GM23338 (cell line): ENCODE results near the gene RHBDD2. TPM values are rescaled to one million over a fixed set of nuclear protein-coding genes. Genes with fewer than 3 reads are reported as not detected.

Experiments
- ATAC-seq: fragments of 200-7000 bp; cut with Tn5 transposase; 3 replicates; pipeline ENCODE4 v1.9.1; 2020
- DNase-seq: peaks from one replicate; pipeline ENCODE4 v3.0.0-alpha.2; 2015; ENCODE audit warnings: low spot score
- H2AFZ ChIP-seq: fragments of 200-600 bp; sonication (generic); 2 replicates; pipeline ENCODE4 v1.8.0; 2016; ENCODE audit warnings: antibody characterized with exemption, mild to moderate bottlenecking, moderate library complexity
- H3F3A ChIP-seq: fragments of 200-600 bp; sonication (generic); replicated peaks from 2 replicates; pipeline ENCODE4 v1.8.0; 2017; ENCODE audit warnings: antibody characterized with exemption, mixed run types, low read depth
- H3K27ac ChIP-seq: fragments of 200-600 bp; sonication (generic); 2 replicates; pipeline ENCODE4 v1.6.1; 2016; ENCODE audit warnings: low read depth
- H3K27me3 ChIP-seq: fragments of 200-600 bp; sonication (generic); 2 replicates; pipeline ENCODE4 v1.8.0; 2016; ENCODE audit warnings: mild to moderate bottlenecking, mixed run types, moderate library complexity; ENCODE audit not compliant: insufficient read depth
- H3K36me3 ChIP-seq: fragments of 200-600 bp; sonication (generic); 2 replicates; pipeline ENCODE4 v1.8.0; 2016; ENCODE audit warnings: mild to moderate bottlenecking; ENCODE audit not compliant: insufficient read depth
- H3K4me1 ChIP-seq: fragments of 200-600 bp; sonication (generic); 2 replicates; pipeline ENCODE4 v1.8.0; 2016; ENCODE audit warnings: mild to moderate bottlenecking, moderate library complexity; ENCODE audit not compliant: insufficient read depth
- H3K4me2 ChIP-seq: fragments of 200-600 bp; sonication (generic); 2 replicates; pipeline ENCODE4 v1.7.1; 2017; ENCODE audit warnings: mixed run types
- H3K4me3 ChIP-seq: fragments of 200-600 bp; sonication (generic); 2 replicates; pipeline ENCODE4 v1.6.1; 2016; ENCODE audit warnings: mixed run types
- H3K79me2 ChIP-seq: fragments of 200-600 bp; sonication (generic); replicated peaks from 2 replicates; pipeline ENCODE4 v1.8.0; 2017; ENCODE audit warnings: mild to moderate bottlenecking; ENCODE audit not compliant: insufficient read depth
- H3K9me2 ChIP-seq: fragments of 200-600 bp; sonication (generic); 2 replicates; pipeline ENCODE4 v1.8.0; 2017; ENCODE audit not compliant: insufficient read depth
- H4K20me1 ChIP-seq: fragments of 200-600 bp; sonication (generic); replicated peaks from 2 replicates; pipeline ENCODE4 v1.8.0; 2017; ENCODE audit warnings: mild to moderate bottlenecking; ENCODE audit not compliant: insufficient read depth
- H3K27ac Mint-ChIP-seq: 2 replicates; pipeline ENCODE4 v1.8.0; 2020; ENCODE audit warnings: inconsistent platforms, mild to moderate bottlenecking, moderate library complexity, mixed read lengths
- H3K27me3 Mint-ChIP-seq: 3 replicates; pipeline ENCODE4 v1.8.0; 2022; ENCODE audit warnings: low read depth, mild to moderate bottlenecking, moderate library complexity, mixed read lengths, inconsistent platforms; ENCODE audit not compliant: insufficient read depth, poor library complexity
- H3K36me3 Mint-ChIP-seq: 3 replicates; pipeline ENCODE4 v1.8.0; 2021; ENCODE audit warnings: low read depth, mild to moderate bottlenecking, inconsistent platforms, moderate library complexity, mixed read lengths
- H3K4me1 Mint-ChIP-seq: 3 replicates; pipeline ENCODE4 v1.8.0; 2020; ENCODE audit warnings: mild to moderate bottlenecking, inconsistent platforms, mixed read lengths
- H3K4me3 Mint-ChIP-seq: 3 replicates; pipeline ENCODE4 v1.8.0; 2021; ENCODE audit warnings: moderate library complexity, mild to moderate bottlenecking, inconsistent platforms, mixed read lengths
- H3K9me3 Mint-ChIP-seq: 3 replicates; pipeline ENCODE4 v1.8.0; 2020; ENCODE audit warnings: moderate library complexity, mild to moderate bottlenecking, inconsistent platforms, mixed read lengths
- CREB1 ChIP-seq: fragments of 250-450 bp; sonication (Bioruptor Pico); IDR thresholded peaks from 2 replicates; pipeline ENCODE4 v1.5.0; 2020; ENCODE audit warnings: low read depth, mild to moderate bottlenecking, moderate library complexity
- CTCF ChIP-seq, 2 experiments: fragments of 200-600 bp in 1 of 2; sonication (generic) in 1 of 2; conservative IDR thresholded peaks; 2 replicates each; pipeline versions ENCODE4 v1.5.1 to v1.6.1; 2016 to 2017; ENCODE audit warnings: antibody characterized with exemption in 2 of 2, low read depth in 2 of 2, mild to moderate bottlenecking in 2 of 2, moderate library complexity in 1 of 2
- ETS1 ChIP-seq: IDR thresholded peaks from 2 replicates; pipeline ENCODE4 v1.6.1; 2016; ENCODE audit warnings: antibody characterized with exemption
- EZH2 ChIP-seq: fragments of 200-600 bp; sonication (generic); IDR thresholded peaks from one replicate; pipeline ENCODE4 v1.8.0; 2017; ENCODE audit warnings: antibody characterized with exemption, mild to moderate bottlenecking, low read depth; ENCODE audit not compliant: unreplicated experiment
- EZH2phosphoT487 ChIP-seq: fragments of 200-600 bp; sonication (generic); IDR thresholded peaks from one replicate; pipeline ENCODE4 v1.8.1; 2018; ENCODE audit warnings: antibody characterized with exemption; ENCODE audit not compliant: unreplicated experiment
- JUNB ChIP-seq: IDR thresholded peaks from one replicate; pipeline ENCODE4 v1.6.1; 2016; ENCODE audit warnings: antibody characterized with exemption; ENCODE audit not compliant: unreplicated experiment
- NANOG ChIP-seq: IDR thresholded peaks from 2 replicates; pipeline ENCODE4 v1.6.1; 2016; ENCODE audit warnings: antibody characterized with exemption, borderline replicate concordance
- POLR2AphosphoS5 ChIP-seq: IDR thresholded peaks from 2 replicates; pipeline ENCODE4 v1.6.1; 2016; ENCODE audit warnings: antibody characterized with exemption, low read depth
- REST ChIP-seq: IDR thresholded peaks from one replicate; pipeline ENCODE4 v1.6.1; 2018; ENCODE audit warnings: antibody characterized with exemption; ENCODE audit not compliant: unreplicated experiment
- STAT1 ChIP-seq: IDR thresholded peaks from one replicate; pipeline ENCODE4 v1.6.1; 2016; ENCODE audit warnings: antibody characterized with exemption; ENCODE audit not compliant: unreplicated experiment
- ZNF114 ChIP-seq: fragments of 250-450 bp; sonication (Bioruptor Pico); IDR thresholded peaks from 2 replicates; pipeline ENCODE4 v1.5.0; 2020; ENCODE audit warnings: mild to moderate bottlenecking, moderate library complexity
- ZNF331 ChIP-seq: fragments of 250-450 bp; sonication (Bioruptor Pico); IDR thresholded peaks from 2 replicates; pipeline ENCODE4 v1.5.0; 2020; ENCODE audit warnings: low read depth, mild to moderate bottlenecking, moderate library complexity
- ZNF462 ChIP-seq: fragments of 250-450 bp; sonication (Bioruptor Pico); IDR thresholded peaks from 2 replicates; pipeline ENCODE4 v1.5.0; 2020; ENCODE audit warnings: mild to moderate bottlenecking, moderate library complexity
- polyA plus RNA-seq: library from polyadenylated mRNA; unstranded; fragments of >200 nt; fragmentation: Nextera tagmentation; extraction: Ambion mirVana; gene quantifications from 2 replicates; pipeline ENCODE4 v1.2.1, GENCODE V29; 2016
- total RNA-seq: library from RNA; depleted of rRNA; stranded (reverse); fragments of >200 nt; shearing (Covaris generic); gene quantifications from 2 replicates; pipeline ENCODE4 v1.2.3, GENCODE V29; 2014

The RHBDD2 gene
- total and polyA plus RNA-seq, 2 experiments from 2014 or later, result 23.1 to 25.7 TPM

- H3K27me3 Mint-ChIP-seq, result peaks cover 9% of the 10 kb centered on the region
- no peak for DNase-seq
- H3K36me3 Mint-ChIP-seq, result peaks cover 33% of the 10 kb centered on the region
- no peak overlapping the region for H3K4me3 Mint-ChIP-seq
- Histone ChIP-seq H3K36me3 (no peaks in the 10 kb centered on the region; the same call in 1 of the 2 replicates), H3K9me2 (no peaks in the 10 kb centered on the region), H3K4me1 (no peaks in the 10 kb centered on the region), H3K27ac (no peak overlapping the region), H3F3A (no peaks in the 10 kb centered on the region), H3K4me2 (no peak overlapping the region), H3K4me3 (no peak overlapping the region), H2AFZ (no peak overlapping the region), H3K79me2 (peaks cover 100% of the 10 kb centered on the region), H4K20me1 (peaks cover 46% of the 10 kb centered on the region), H3K27me3 (no peaks in the 10 kb centered on the region)
- peaks cover 8% of the 10 kb centered on the region; the same call in 2 of the 3 replicates for H3K9me3 Mint-ChIP-seq
- peaks cover 3% of the 10 kb centered on the region; the same call in 2 of the 3 replicates for H3K4me1 Mint-ChIP-seq
- no peak for TF ChIP-seq CTCF (conservative IDR thresholded peaks at IDR 0.05; ENCODE audit: low read depth in 2 of 2)
- no peak for TF ChIP-seq STAT1
- TF ChIP-seq JUNB, result no peak
- no peak for TF ChIP-seq EZH2phosphoT487
- no peak for TF ChIP-seq EZH2
- no peak for TF ChIP-seq ZNF114 (CRISPR knock-in tag)
- no peak for TF ChIP-seq CREB1 (CRISPR knock-in tag)
- no peak for TF ChIP-seq NANOG
- no peak for TF ChIP-seq POLR2AphosphoS5
- TF ChIP-seq REST, result no peak
- no peak for TF ChIP-seq ZNF331
- no peak for TF ChIP-seq ETS1
- no peak for TF ChIP-seq ZNF462 (CRISPR knock-in tag)
- ATAC-seq, result no peak
- H3K27ac Mint-ChIP-seq, result no peak overlapping the region
Observed at GRCh38 chr7:75925717-75926435, 47.0 kb downstream of the RHBDD2 start.
